Measurements from ENCODE around the gene STAT5B. TPM values are rescaled to one million over a fixed set of nuclear protein-coding genes. Genes with fewer than 3 reads are reported as not detected.
"Not testable (repeated sequence)": the region's sequence is repeated elsewhere in the genome, so short reads cannot be mapped to it uniquely, and the experiment has no call there.

The STAT5B gene
- total RNA-seq, 1 donor from 2014 or later = 67.9 TPM

DNA sequence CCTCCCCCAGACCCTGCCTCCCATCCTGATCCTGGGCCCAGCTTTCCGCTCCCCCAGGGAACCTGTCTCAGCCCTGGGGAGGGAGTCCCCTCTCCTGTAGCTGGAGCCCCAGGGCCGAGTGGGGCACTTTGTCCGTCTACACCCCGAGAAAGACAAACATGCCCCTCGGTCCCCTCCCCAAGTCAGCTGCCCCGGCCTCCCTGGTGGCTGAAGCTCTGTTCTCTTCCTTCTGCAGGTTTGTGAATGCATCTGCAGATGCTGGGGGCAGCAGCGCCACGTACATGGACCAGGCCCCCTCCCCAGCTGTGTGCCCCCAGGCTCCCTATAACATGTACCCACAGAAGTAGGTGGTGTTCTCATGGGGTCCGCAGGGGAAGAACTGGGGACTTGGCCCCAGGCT lies 33.0 kb upstream of the STAT5B start:
- no peak for DNase-seq
- H3K4me1 ChIP-seq = peaks cover 27% of the 10 kb centered on the region
- no peaks in the 10 kb centered on the region for H3K9me3 ChIP-seq
- no peaks in the 10 kb centered on the region for H3K27me3 ChIP-seq (ENCODE audit: low read depth)
- no peak for ATAC-seq
- peaks cover 84% of the 10 kb centered on the region for H3K36me3 ChIP-seq
- H3K4me3 ChIP-seq = no peak overlapping the region
- TF ChIP-seq, protein P1, sequence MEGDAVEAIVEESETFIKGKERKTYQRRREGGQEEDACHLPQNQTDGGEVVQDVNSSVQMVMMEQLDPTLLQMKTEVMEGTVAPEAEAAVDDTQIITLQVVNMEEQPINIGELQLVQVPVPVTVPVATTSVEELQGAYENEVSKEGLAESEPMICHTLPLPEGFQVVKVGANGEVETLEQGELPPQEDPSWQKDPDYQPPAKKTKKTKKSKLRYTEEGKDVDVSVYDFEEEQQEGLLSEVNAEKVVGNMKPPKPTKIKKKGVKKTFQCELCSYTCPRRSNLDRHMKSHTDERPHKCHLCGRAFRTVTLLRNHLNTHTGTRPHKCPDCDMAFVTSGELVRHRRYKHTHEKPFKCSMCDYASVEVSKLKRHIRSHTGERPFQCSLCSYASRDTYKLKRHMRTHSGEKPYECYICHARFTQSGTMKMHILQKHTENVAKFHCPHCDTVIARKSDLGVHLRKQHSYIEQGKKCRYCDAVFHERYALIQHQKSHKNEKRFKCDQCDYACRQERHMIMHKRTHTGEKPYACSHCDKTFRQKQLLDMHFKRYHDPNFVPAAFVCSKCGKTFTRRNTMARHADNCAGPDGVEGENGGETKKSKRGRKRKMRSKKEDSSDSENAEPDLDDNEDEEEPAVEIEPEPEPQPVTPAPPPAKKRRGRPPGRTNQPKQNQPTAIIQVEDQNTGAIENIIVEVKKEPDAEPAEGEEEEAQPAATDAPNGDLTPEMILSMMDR (IDR thresholded peaks at IDR 0.05) = no peak
- intact Hi-C loops (cut with DNase I) = no loop called here
- no peak overlapping the region for H3K27ac ChIP-seq

DNA sequence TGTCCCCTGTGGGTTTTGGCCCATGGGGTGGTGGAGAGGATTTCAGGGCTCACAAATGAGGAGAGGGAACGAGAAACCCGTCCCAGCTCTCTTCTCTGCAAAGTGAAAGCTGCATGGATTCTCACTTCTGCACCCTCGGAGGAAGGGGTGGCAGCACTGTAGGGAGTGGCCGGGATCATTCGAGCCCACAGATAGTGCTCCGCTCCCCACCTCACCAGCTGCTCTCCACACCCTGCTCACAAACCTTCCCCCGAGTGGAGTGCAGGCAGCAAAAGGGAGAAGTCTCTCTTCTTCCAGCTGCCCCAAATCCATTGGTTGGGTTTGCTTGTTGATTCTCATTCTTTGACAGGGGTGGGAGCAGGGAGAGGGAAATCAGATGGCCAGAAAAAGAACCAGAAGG lies 32.3 kb upstream of the STAT5B start:
- H3K9me3 ChIP-seq = no peaks in the 10 kb centered on the region
- no peak for DNase-seq
- ATAC-seq = no peak
- intact Hi-C loops (cut with DNase I) = no loop called here
- H3K27me3 ChIP-seq (ENCODE audit: low read depth) = no peaks in the 10 kb centered on the region
- H3K4me3 ChIP-seq = no peak overlapping the region
- TF ChIP-seq, protein P1 (IDR thresholded peaks at IDR 0.05) = no peak
- H3K36me3 ChIP-seq = peaks cover 84% of the 10 kb centered on the region
- H3K27ac ChIP-seq = no peak overlapping the region
- H3K4me1 ChIP-seq = peaks cover 23% of the 10 kb centered on the region

DNA sequence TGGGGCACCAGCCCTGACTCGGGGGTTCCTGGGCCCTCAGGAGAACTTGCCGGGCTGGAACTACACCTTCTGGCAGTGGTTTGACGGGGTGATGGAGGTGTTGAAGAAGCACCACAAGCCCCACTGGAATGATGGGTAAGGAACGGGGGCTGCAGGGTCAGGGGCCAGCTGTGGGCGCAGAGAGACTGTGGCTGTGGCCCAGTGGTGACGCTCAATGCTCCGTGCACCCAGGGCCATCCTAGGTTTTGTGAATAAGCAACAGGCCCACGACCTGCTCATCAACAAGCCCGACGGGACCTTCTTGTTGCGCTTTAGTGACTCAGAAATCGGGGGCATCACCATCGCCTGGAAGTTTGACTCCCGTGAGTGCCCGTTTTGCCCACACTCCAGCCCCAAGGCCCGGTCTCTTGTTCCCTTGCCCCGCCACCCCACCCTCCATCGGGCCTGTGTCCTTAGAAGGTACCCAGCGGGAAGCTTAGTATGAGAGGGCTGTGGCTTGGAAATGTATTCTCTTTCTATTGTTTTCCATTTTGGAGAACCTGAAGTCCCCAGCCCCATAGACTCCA lies 31.3 kb upstream of the STAT5B start:
- Histone ChIP-seq H3K36me3 (peaks cover 88% of the 10 kb centered on the region), H3K9me3 (no peaks in the 10 kb centered on the region), H3K4me3 (no peak overlapping the region), H3K27ac (no peak overlapping the region), H3K4me1 (peaks cover 20% of the 10 kb centered on the region), H3K27me3 (ENCODE audit: low read depth) (no peaks in the 10 kb centered on the region)
- TF ChIP-seq, protein P1 (IDR thresholded peaks at IDR 0.05) = no peak
- intact Hi-C loops (cut with DNase I) = no loop called here
- ATAC-seq (no peak), DNase-seq (no peak)

DNA sequence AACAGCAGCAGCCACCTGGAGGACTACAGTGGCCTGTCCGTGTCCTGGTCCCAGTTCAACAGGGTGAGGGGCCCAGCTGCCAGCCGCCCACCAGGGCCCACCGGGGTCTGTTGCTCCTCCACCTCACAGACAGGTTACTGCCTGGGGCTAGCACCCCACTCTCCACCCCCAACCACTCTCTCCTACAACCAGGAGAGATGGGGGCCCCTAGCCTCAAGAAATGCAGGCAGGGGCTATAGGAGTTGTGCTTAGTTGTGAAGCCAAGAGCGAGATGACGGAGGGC lies 30.1 kb upstream of the STAT5B start:
- H3K27ac ChIP-seq = no peak overlapping the region
- no peak overlapping the region for H3K4me3 ChIP-seq
- DNase-seq = no peak
- intact Hi-C loops (cut with DNase I) = no loop called here
- ATAC-seq = no peak
- H3K9me3 ChIP-seq = no peaks in the 10 kb centered on the region
- H3K4me1 ChIP-seq = peaks cover 8% of the 10 kb centered on the region
- H3K27me3 ChIP-seq (ENCODE audit: low read depth) = no peaks in the 10 kb centered on the region
- H3K36me3 ChIP-seq = peaks cover 97% of the 10 kb centered on the region
- TF ChIP-seq, protein P1 (IDR thresholded peaks at IDR 0.05) = no peak

DNA sequence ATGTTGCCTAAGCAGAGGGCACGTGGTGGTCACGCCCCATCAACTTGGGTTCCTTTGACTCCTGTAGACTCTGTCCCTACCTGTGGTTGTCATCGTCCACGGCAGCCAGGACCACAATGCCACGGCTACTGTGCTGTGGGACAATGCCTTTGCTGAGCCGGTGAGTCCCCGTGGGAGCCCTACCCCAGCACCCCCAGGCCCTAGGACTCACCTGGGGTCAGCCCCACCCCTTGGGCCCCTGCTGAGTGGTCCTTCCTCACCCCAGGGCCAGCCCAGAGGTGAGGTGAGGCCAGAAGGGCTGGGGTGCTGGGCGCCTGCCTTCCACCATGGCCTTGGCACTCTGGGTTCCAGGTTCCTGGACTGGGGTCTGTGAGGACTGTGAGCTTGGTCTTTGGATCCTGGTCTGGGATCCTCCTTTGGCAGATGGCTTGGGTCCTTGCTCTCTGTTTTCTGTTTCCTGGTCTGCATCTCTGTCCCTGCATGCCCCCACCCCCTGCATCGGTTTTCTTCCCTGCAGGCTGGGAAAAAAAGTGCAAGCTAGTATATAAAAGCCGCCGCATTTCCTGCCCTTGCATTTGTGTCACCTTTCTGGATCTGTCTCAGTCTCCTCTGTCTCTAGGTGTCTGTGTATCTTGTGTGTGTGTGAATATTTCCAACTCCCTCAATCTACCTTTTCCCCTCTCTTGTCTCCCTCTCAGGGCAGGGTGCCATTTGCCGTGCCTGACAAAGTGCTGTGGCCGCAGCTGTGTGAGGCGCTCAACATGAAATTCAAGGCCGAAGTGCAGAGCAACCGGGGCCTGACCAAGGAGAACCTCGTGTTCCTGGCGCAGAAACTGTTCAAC lies 29.6 kb upstream of the STAT5B start:
- Histone ChIP-seq H3K27ac (no peak overlapping the region), H3K36me3 (peaks cover 97% of the 10 kb centered on the region)
- no peak for DNase-seq

GRCh38 chr17:42305031-42305330 lies 28.8 kb upstream of the STAT5B start:
- H3K4me1 ChIP-seq; H3K9me3 ChIP-seq; ATAC-seq; DNase-seq; intact Hi-C loops (cut with DNase I); H3K27me3 ChIP-seq (ENCODE audit: low read depth); H3K27ac ChIP-seq; H3K4me3 ChIP-seq: not testable (repeated sequence)
- H3K36me3 ChIP-seq = peaks cover 90% of the 10 kb centered on the region

More for the DNA sequence above, 29.6 kb upstream of the STAT5B start:
- H3K27me3 ChIP-seq (ENCODE audit: low read depth) = no peaks in the 10 kb centered on the region
- TF ChIP-seq, protein P1 (IDR thresholded peaks at IDR 0.05) = no peak
- peaks cover 3% of the 10 kb centered on the region for H3K4me1 ChIP-seq
- no peak for ATAC-seq
- H3K9me3 ChIP-seq = no peaks in the 10 kb centered on the region
- intact Hi-C loops (cut with DNase I) = no loop called here
- no peak overlapping the region for H3K4me3 ChIP-seq
